Measurements from ENCODE around the gene FOXJ1.

GRCh38 chr17:76140661-76141211, 309 bp downstream of the FOXJ1 start:
- TF ChIP-seq POLR2A (IDR thresholded peaks at IDR 0.05; ENCODE audit: low read depth, low read length) (no peak), POLR2AphosphoS5 (IDR thresholded peaks at IDR 0.05; ENCODE audit: low read depth, low read length) (no peak), TAF1 (IDR thresholded peaks at IDR 0.05; ENCODE audit: low read depth, low read length) (no peak), SPI1 (IDR thresholded peaks at IDR 0.05; ENCODE audit: low read depth, low read length) (no peak), PAX5 (IDR thresholded peaks at IDR 0.05; ENCODE audit: insufficient read depth, low read length, severe bottlenecking) (no peak), POU2F2 (IDR thresholded peaks at IDR 0.05; ENCODE audit: low read depth, low read length) (no peak)
